ENCODE results near the gene PSMD1. TPM values are rescaled to one million over a fixed set of nuclear protein-coding genes. Genes with fewer than 3 reads are reported as not detected.
"Not testable (repeated sequence)": the region's sequence is repeated elsewhere in the genome, so short reads cannot be mapped to it uniquely, and the experiment has no call there.

PSMD1 gene
- total RNA-seq, 4 donors from 2014 or later: 51.5 to 116 (median 67.9) TPM

DNA sequence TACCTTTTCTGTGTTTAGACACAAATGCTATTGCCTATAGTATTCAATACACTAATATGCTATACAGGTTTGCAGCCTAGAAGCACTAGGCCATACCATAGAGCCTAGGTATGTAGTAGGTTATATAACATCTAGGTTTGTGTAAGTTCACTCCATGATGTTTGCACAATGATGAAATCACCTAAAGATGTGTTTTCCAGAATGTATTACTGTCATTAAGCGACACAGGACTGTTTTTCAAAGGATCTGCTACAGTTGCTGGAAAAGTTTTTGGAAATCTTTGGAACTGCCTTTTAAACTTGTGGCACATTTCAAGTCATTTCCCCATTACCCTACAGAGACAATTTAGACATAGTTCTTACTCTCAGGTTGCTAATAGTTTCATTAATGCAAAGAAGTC, 9.3 kb downstream of the PSMD1 start:
- Histone ChIP-seq H3K4me1 (peaks cover 0 to 8% (median 0%) of the 10 kb centered on the region in 3 donors), H3K27me3 (no peaks in the 10 kb centered on the region), H3K4me3 (no peak overlapping the region), H3K9me3 (no peaks in the 10 kb centered on the region), H3K27ac (no peak overlapping the region), H3K36me3 (peaks cover 0 to 99% (median 33%) of the 10 kb centered on the region in 3 donors)
- WGBS, 2 donors: 88 to 94% methylated on average over 1 of the region's 1 CpG
- intact Hi-C loops (cut with DNase I): no loop called here
- no peak for DNase-seq
- TF ChIP-seq CTCF (IDR thresholded peaks at IDR 0.05) (no peak), POLR2A (IDR thresholded peaks at IDR 0.05) (no peak)

DNA sequence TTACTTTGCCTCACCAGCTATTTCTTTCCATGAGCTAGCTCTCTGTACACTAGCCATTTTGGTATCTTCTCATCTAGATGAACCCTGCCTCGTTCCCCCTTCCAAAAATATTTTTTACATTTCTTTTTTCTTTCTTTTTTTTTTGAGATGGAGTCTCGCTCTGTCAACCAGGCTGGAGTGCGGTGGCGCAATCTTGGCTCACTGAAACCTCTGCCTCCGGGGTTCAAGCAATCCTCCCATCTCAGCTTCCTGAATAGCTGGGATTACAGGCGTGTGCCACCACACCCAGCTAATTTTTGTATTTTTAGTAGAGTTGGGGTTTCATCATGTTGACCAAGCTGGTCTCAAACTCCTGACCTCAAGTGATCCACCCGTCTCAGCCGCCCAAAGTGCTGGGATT, 10.9 kb downstream of the PSMD1 start:
- H3K4me1 ChIP-seq; DNase-seq; H3K9me3 ChIP-seq; H3K27me3 ChIP-seq; H3K4me3 ChIP-seq; H3K27ac ChIP-seq; intact Hi-C loops (cut with DNase I): not testable (repeated sequence)
- WGBS, 2 donors: 75 to 83% methylated on average over 8 of the region's 8 CpGs
- H3K36me3 ChIP-seq: peaks cover 0 to 100% (median 26%) of the 10 kb centered on the region in 3 donors

DNA sequence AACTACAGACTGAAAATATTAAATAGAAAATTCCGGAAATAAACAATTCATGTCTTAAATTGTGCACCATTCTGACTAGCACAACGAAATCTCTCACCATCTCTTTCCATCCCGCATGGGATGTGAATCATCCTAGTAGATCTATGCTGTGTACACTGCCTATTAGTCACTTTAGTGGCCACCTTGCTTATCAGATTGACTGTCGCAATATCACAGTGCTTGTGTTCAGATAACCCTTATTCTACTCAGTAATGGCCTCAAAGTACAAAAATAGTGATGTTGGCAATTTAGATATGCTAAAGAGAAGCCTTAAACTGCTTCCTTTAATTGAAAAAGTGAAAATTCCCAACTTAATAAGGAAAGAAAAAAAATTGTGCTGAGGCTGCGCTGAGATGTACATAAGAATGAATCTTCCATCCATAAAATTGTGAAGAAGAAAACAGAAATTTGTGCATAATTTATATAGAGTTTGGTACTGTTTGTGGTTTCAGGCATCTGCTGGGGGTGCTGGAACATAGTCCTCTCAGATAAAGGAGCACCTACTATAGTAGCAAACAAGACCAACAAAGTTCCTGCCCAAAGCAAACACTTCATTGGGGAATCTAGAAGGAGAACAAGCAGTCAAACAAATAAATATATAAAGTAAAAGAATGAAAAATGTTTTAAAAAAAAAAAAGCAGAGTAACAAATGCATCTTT, 12.0 kb downstream of the PSMD1 start:
- no peaks in the 10 kb centered on the region for H3K4me1 ChIP-seq
- H3K27ac ChIP-seq: no peak overlapping the region
- H3K4me3 ChIP-seq: no peak overlapping the region
- no peaks in the 10 kb centered on the region for H3K9me3 ChIP-seq
- H3K36me3 ChIP-seq: peaks cover 0 to 100% (median 26%) of the 10 kb centered on the region in 3 donors
- H3K27me3 ChIP-seq: no peaks in the 10 kb centered on the region
- DNase-seq: no peak
- WGBS, 2 donors: 82 to 90% methylated on average over 5 of the region's 5 CpGs
- TF ChIP-seq CTCF (IDR thresholded peaks at IDR 0.05): no peak
- TF ChIP-seq POLR2A (IDR thresholded peaks at IDR 0.05): no peak
- intact Hi-C loops (cut with DNase I): no loop called here

GRCh38 chr2:231069379-231070054, 12.8 kb downstream of the PSMD1 start:
- TF ChIP-seq CTCF (IDR thresholded peaks at IDR 0.05): no peak
- TF ChIP-seq POLR2A (IDR thresholded peaks at IDR 0.05): no peak
- H3K36me3 ChIP-seq: peaks cover 0 to 99% (median 22%) of the 10 kb centered on the region in 3 donors
- no peaks in the 10 kb centered on the region for H3K4me1 ChIP-seq
- no peak for DNase-seq
- intact Hi-C loops (cut with DNase I): no loop called here
- H3K4me3 ChIP-seq: no peak overlapping the region
- no peaks in the 10 kb centered on the region for H3K27me3 ChIP-seq
- H3K9me3 ChIP-seq: no peaks in the 10 kb centered on the region
- WGBS, 2 donors: 81 to 85% methylated on average over 1 of the region's 1 CpG
- no peak overlapping the region for H3K27ac ChIP-seq

GRCh38 chr2:231084565-231084964, 27.9 kb downstream of the PSMD1 start:
- Histone ChIP-seq H3K27ac (no peak overlapping the region), H3K4me3 (no peak overlapping the region), H3K4me1 (no peaks in the 10 kb centered on the region), H3K36me3 (peaks cover 17 to 100% (median 54%) of the 10 kb centered on the region in 3 donors), H3K9me3 (no peaks in the 10 kb centered on the region), H3K27me3 (no peaks in the 10 kb centered on the region)
- 81 to 87% methylated on average over 1 of the region's 1 CpG for WGBS, 2 donors
- no peak for DNase-seq
- TF ChIP-seq CTCF (IDR thresholded peaks at IDR 0.05) (no peak), POLR2A (IDR thresholded peaks at IDR 0.05) (no peak)
- intact Hi-C loops (cut with DNase I): no loop called here

All from esophagus squamous epithelium (tissue), 5 donors.